ENCODE measurements around the gene SYT15.
A peak's percentile ranks its signal among the peaks of the same experiment; 100 is the strongest.
"Not testable (repeated sequence)": the region's sequence is repeated elsewhere in the genome, so short reads cannot be mapped to it uniquely, and the experiment has no call there.

Gene SYT15

DNA sequence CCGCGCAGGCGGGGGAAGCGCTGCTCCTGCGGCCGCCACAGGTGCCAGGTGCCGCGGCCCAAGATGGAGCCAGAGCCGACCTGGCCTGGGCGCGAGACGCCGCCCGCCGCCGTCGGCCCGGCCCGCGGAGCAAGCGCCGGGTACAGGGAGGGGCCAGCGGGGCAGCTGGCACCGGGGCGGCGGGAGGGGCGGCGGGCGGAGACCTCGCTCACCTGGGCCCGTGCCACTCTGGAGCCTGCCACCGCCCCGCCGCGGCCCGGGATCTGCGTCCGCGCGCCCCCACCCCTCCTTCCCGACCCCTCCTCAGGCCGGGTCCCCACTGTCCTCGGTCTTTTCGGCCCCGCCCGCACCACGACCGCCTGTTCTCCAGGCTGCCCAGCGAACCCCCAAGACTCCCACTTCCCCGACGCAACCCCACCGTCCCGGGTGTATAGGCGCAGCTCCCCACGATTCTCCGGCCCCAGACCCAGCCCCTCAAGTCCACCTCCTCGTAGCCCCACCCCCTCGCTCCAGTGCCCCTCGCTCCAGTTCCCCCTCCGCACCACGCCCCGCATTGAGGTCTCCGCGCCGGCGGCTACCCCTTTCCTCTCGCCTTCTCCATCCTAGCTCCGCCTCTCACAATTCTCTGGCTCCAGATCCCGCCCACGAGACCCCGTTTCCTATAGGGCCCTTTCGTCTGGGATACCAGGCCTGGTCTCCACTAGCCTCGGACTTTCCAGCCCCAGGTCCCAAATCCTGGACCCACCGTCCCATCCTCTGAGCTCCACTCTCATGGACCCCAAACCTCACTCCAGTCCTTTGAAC is 22.2 kb upstream of the SYT15 start, which contains the start of gene GPRIN2:
Gene GPRIN2, minus strand, starts transcription at position 144 of the 804 bp plus-strand sequence. CDS start 5,922 bp downstream, outside the sequence.
- DNase-seq (ENCODE audit: low spot score), result peak; percentile 51

GRCh38 chr10:46557319-46558121 is 21.4 kb upstream of the SYT15 start:
- DNase-seq (ENCODE audit: low spot score), result no peak

GRCh38 chr10:46558122-46558391 is 20.9 kb upstream of the SYT15 start:
- DNase-seq (ENCODE audit: low spot score), result no peak

DNA sequence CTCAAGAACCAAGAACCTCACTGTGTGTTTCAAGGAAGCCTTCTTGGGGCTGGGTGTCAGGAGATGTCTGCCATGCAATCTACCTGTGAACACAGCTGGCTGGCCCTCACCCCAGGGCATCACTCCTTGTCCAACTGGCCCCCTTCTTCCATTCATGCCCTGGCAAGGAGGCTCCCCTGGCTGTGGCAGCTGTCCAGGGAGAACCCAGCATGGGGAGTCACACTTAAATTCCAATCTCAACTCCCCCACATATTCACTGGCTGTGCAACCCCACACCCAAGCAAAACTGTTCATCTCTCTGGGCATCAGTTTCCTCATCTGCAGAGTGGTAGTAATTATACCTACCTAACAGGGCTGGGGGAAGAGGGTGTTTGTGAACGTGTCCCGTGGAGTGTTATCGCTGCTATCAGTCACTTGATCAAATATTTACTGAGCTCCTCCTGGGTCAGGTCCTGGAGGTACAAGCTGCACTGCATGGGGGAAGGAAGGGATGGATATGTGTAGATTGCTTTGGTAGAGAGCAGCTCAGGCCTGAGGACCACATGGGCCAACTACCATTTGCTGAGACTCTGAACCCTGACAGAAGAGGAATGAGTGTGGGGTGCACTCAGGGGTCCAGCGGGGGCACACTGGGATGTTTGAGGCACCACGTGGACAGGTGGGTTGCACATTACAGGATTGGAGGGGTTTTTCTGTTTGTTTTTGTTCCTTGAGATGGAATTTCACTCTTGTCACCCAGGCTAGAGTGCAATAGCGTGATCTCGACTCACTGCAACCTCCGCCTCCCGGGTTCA is 20.3 kb upstream of the SYT15 start:
- DNase-seq (ENCODE audit: low spot score), result no peak

GRCh38 chr10:46559231-46559671 is 19.7 kb upstream of the SYT15 start:
- DNase-seq (ENCODE audit: low spot score), result no peak

- no peak for DNase-seq (ENCODE audit: low spot score)
These were observed 18.5 kb upstream of the SYT15 start for GRCh38 chr10:46560381-46560780.

- no peak for DNase-seq (ENCODE audit: low spot score)
These were observed 18.0 kb upstream of the SYT15 start for GRCh38 chr10:46560952-46561351.

DNA sequence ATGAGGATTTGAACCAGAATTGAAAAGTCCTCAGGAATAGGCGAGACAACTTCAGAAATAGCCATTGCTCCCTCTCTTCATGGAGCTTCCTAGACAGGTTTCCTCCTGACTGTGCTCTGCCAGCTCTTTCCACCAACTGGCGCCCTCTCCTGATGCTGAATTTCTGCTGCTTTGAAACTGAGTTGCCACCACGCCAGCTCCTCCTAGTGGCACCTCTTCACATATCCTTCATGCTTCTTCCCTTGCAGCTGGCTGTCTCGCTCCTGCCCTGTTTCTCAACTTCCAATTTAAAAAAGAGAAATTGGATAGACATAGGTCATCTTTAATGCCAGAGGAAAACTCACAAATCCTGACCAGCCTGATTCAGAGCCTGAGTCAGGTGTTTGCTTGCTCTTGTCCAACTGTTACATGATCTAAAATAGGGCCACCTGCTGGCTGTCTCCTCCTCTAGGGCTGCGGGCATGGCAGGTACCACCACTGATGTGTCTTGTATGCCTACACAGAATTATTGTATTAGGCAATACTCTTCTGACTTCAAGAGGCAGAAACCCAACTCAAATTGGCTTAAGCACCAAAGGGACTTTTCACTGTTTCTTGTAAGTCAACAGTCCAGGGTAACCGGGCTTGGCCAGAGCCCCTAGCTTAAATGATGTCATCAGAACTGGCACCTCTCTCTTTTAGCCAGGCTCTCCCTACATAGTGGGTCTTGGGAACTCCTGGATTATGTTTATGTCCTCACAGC is 13.2 kb upstream of the SYT15 start:
- DNase-seq (ENCODE audit: low spot score), result peak; percentile 78

- DNase-seq (ENCODE audit: low spot score), result not testable (repeated sequence)
These were observed 11.8 kb upstream of the SYT15 start for GRCh38 chr10:46567151-46567550.

DNA sequence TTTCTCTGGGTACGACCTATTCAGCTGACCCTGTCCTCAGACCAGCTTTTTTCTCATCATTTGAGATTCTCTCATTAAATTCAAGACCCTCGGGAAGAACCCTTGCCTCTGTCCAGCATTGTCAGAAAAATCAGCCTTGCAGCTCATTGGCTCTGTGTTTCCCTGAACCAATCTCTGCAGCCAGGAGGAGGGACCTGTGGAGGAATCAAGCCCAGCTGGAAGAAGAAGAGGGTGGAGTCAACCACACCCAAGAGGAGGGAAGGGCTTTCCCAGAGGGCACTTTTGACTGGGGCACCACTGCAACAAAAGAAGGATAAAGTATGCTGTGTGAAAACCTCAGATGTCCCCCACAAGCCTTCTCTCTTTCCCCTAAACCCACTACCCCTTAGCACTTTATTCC is 8.3 kb upstream of the SYT15 start:
- not testable (repeated sequence) for DNase-seq (ENCODE audit: low spot score)

DNA sequence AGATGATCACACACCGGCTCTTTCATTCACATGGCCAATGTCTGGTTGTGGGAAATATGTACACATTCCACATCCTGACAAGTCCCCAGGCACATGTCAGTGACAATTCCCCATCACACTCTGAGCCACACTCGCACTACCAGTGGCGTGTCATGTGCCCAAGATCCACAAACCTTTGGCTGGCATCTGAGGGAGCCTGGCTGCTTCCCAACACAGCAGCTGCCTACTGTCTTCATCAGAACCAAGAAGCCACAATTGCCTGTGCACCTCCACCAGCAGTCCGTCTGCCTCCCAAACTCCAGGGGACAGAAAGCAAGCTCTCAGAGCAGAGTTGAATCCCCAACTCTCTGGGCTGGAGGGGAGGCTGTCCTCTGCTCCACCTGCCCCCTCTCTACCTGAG is 6.2 kb upstream of the SYT15 start:
- not testable (repeated sequence) for DNase-seq (ENCODE audit: low spot score)

- not testable (repeated sequence) for DNase-seq (ENCODE audit: low spot score)
These were observed 5.6 kb upstream of the SYT15 start for GRCh38 chr10:46573314-46573713.

DNA sequence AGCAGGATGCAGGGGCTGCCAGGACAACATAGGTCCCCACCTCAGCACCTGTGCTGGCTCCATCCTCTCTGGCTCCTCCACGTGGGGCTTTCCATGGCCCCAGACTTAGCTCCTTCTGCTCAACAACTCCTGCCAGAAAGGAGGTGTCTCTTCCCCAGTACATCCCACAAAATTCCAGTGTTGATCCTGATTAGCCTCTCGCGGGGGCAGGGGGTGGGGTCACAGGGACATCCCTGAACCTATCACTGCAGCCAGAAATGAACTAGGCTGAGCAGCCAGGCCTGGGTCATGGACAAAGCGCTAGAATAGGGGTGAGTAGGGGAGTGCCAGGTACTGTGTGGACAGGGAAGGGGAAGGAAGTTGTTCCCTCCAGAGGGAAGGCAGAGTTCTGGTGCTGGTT is 5.0 kb upstream of the SYT15 start:
- DNase-seq (ENCODE audit: low spot score), result not testable (repeated sequence)

DNA sequence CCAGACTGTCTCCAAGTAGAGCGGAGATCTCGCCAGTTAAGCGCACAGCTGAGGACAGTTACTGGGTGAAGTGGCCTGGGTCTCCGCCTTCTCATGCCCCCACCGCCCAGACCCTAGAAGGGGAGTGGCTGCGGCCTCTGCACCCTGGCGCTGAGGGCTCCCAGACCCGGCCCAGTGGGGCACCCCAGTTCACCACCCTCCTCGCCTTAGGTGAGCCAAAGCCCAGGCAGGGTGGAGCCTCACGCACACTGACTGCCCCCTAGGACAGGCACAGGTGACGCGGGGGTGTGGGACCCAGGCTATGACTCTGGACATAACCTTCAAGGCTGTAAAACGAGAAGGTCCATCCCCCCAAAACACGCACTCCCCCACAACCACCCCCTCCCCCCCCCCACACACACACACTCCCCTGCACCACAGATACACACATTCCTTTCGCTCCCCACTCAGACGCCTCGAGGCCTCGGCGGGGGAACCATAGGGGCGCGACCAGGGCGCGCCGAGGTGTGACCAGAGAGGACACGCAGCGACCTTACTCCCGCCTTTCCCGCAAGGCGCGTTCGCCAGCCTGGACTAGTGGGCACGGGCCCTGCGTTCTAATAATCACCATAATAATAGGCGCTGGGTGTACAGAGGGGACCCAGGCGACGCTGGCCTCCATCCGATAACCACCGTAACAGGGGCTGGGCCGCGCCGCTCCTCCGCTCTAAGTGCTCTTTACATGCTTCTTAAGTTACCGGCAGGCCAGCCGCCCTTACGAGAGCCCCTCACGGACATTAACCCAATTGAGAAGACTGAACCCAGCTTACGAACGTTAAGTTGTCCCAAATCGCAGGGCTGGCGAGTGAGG is 1.1 kb upstream of the SYT15 start:
- not testable (repeated sequence) for DNase-seq (ENCODE audit: low spot score)

- not testable (repeated sequence) for DNase-seq (ENCODE audit: low spot score)
These were observed 450 bp downstream of the SYT15 start for GRCh38 chr10:46579378-46579777.

- not testable (repeated sequence) for DNase-seq (ENCODE audit: low spot score)
These were observed 3.1 kb downstream of the SYT15 start for GRCh38 chr10:46581997-46582396.

- not testable (repeated sequence) for DNase-seq (ENCODE audit: low spot score)
These were observed 3.6 kb downstream of the SYT15 start for GRCh38 chr10:46582568-46582967.

GRCh38 chr10:46584196-46584595 is 5.3 kb downstream of the SYT15 start:
- not testable (repeated sequence) for DNase-seq (ENCODE audit: low spot score)

GRCh38 chr10:46585246-46585645 is 6.3 kb downstream of the SYT15 start:
- not testable (repeated sequence) for DNase-seq (ENCODE audit: low spot score)

DNA sequence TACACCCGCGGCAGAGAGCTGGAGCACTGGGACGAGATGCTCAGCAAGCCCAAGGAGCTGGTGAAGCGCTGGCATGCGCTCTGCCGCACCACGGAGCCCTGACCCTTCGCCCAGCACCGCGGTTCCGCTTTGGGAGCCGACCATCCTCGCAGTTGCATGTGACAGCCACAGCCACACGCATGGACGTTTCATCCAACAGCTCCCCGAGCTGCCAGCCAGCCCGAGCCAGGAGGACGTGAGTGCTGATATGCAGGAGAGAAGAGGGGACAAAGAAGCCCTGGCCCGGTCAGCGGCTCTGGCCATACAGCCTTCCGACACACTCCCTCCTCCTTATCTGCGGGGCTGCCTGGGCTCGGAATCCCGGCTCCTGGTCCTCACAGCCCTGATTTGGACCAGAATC is 8.6 kb downstream of the SYT15 start:
- DNase-seq (ENCODE audit: low spot score), result not testable (repeated sequence)

DNA sequence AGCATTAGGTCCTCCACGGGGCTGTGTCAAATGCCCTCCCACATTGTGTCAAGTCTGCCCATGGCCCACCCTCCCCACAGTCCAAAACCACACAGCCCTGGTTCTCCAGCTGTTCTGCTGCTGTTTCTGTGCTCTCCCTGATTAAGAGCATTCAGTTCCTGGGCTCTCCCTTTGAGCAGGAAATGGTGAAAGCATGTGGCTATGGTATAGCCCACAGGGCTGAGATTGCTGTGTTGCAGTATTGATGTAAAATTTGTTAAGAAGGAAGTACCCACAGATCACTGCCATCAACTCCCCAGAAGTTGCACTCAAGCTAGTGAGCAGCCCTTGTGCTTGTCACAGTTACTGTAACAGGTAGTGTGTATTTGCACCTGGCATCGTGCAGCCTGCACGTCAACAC is 9.3 kb downstream of the SYT15 start:
- not testable (repeated sequence) for DNase-seq (ENCODE audit: low spot score)
